Bronchial epithelial cell (primary cell): ENCODE measurements around the gene PPP6R3. TPM values are rescaled to one million over a fixed set of nuclear protein-coding genes. Genes with fewer than 3 reads are reported as not detected.

Experiments used
- DNase-seq: peaks from one replicate; pipeline ENCODE4 v3.0.0-alpha.2; 2010; ENCODE audit warnings: low read depth
- FAIRE-seq: peaks from 2 replicates; lab custom pipeline; 2011; peaks lifted over from hg19 to GRCh38; lab: Jason Lieb, UNC
- H3K27me3 ChIP-seq: 2 replicates; pipeline ENCODE4 v1.5.1; 2011; ENCODE audit warnings: low read length; ENCODE audit not compliant: control insufficient read depth, insufficient read depth
- H3K36me3 ChIP-seq: 2 replicates; pipeline ENCODE4 v1.5.1; 2011; ENCODE audit warnings: low read length; ENCODE audit not compliant: control insufficient read depth, insufficient read depth
- H3K4me3 ChIP-seq: 2 replicates; pipeline ENCODE4 v1.5.1; 2011; ENCODE audit warnings: mild to moderate bottlenecking, low read depth, low read length, control low read depth
- total RNA-seq: library from RNA; depleted of rRNA; stranded (reverse); fragments of >200 nt; gene quantifications from 2 replicates; pipeline ENCODE4 v1.2.1, GENCODE V29; 2014
- TF ChIP-seq, protein P1 (sequence below): IDR thresholded peaks from 2 replicates; pipeline ENCODE4 v1.5.1; 2011; ENCODE audit warnings: mild to moderate bottlenecking, moderate library complexity, low read length, control low read depth, inconsistent platforms; ENCODE audit not compliant: insufficient read depth, severe bottlenecking

Gene PPP6R3
- total RNA-seq, 1 donor from 2014 or later: 93.5 TPM

DNA sequence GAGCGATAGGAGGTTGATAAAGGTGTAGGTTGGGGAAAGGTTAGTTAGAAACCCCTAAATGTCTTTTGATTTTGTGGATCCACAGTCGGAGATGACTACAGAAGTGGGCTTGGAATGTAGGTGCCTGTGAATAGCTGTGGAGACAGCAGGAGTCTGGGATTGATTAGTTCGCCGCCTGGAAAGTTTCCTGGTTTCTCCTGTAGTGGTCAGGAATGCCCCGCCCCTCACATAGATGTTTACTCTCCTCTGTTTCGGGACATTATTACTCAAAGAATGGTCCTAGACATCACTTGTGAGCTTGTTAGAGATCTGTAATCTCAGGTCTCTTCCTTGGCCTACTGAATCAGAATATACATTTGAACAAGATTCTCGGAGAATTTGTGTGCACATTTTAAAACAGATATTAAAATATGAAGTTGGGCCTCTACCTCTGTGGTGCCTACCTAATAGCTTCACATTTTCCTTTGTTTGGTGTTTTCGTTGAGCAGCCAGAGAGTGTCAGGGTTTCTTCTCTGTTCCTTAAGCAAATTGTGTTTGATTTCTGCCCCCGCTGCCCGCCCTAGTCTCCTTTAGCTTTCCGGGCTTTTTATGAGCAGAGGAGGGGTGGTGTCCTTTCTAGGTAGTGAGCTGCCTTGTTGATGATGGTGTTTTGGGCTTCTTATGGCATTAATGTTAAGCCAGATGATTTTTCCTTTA lies 89.4 kb downstream of the PPP6R3 start:
- no peak for DNase-seq
- Histone ChIP-seq H3K27me3 (no peaks in the 10 kb centered on the region), H3K4me3 (no peak overlapping the region), H3K36me3 (peaks cover 2% of the 10 kb centered on the region)
- FAIRE-seq: no peak
- TF ChIP-seq, protein P1, sequence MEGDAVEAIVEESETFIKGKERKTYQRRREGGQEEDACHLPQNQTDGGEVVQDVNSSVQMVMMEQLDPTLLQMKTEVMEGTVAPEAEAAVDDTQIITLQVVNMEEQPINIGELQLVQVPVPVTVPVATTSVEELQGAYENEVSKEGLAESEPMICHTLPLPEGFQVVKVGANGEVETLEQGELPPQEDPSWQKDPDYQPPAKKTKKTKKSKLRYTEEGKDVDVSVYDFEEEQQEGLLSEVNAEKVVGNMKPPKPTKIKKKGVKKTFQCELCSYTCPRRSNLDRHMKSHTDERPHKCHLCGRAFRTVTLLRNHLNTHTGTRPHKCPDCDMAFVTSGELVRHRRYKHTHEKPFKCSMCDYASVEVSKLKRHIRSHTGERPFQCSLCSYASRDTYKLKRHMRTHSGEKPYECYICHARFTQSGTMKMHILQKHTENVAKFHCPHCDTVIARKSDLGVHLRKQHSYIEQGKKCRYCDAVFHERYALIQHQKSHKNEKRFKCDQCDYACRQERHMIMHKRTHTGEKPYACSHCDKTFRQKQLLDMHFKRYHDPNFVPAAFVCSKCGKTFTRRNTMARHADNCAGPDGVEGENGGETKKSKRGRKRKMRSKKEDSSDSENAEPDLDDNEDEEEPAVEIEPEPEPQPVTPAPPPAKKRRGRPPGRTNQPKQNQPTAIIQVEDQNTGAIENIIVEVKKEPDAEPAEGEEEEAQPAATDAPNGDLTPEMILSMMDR: no peak

- FAIRE-seq (no peak), DNase-seq (no peak)
- TF ChIP-seq, protein P1: no peak
- Histone ChIP-seq H3K4me3 (no peak overlapping the region), H3K36me3 (peaks cover 2% of the 10 kb centered on the region), H3K27me3 (no peaks in the 10 kb centered on the region)
Measured at GRCh38 chr11:68550485-68550817, 89.9 kb downstream of the PPP6R3 start.

GRCh38 chr11:68551223-68551622 lies 90.7 kb downstream of the PPP6R3 start:
- TF ChIP-seq, protein P1: no peak
- H3K36me3 ChIP-seq: peaks cover 2% of the 10 kb centered on the region
- DNase-seq (no peak), FAIRE-seq (no peak)
- no peaks in the 10 kb centered on the region for H3K27me3 ChIP-seq
- H3K4me3 ChIP-seq: no peak overlapping the region

DNA sequence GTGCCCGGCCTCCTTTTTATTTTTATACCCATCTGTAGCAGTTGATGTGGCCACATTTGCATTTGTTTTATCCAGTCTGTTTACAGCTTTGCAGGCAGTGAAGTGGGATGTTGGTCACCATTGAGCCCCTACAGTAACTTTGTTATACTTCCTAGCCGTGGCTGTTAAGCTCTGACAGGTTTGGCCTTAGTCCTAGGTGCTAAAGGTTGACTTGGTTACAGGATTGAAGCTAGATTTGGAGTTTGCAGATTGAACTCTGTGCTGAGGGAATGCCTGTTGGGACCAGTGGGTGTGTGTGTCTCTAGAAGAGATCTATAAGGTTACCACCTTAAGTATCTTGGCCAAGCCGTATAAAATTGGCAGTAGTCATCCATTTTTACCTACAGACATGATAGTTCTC lies 91.2 kb downstream of the PPP6R3 start:
- Histone ChIP-seq H3K27me3 (no peaks in the 10 kb centered on the region), H3K36me3 (peaks cover 2% of the 10 kb centered on the region), H3K4me3 (no peak overlapping the region)
- TF ChIP-seq, protein P1: no peak
- FAIRE-seq: no peak
- DNase-seq: no peak

DNA sequence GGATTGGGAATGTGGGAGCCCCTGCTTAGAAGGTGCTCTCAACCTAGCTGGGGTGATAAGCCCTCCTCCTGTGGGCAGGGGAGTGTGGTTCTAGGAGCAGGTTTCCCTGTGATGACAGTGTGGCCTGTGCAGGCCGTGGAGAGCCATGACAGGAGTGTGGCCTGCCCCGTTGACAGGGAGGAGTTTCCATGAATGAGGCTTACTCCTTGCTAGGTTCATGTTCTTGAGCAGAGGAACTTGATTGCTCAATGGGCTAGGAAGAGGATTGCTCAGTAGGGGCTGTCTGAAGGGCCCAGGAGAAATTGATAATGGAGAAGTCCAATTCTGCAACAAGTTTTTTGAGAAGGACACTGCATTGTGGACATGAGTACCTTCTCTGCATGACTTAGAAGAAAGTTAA lies 92.0 kb downstream of the PPP6R3 start:
- no peak for DNase-seq
- TF ChIP-seq, protein P1: no peak
- no peak for FAIRE-seq
- Histone ChIP-seq H3K27me3 (no peaks in the 10 kb centered on the region), H3K36me3 (peaks cover 2% of the 10 kb centered on the region), H3K4me3 (no peak overlapping the region)

GRCh38 chr11:68560216-68560615 lies 99.7 kb downstream of the PPP6R3 start:
- H3K4me3 ChIP-seq: no peak overlapping the region
- TF ChIP-seq, protein P1: no peak
- DNase-seq: no peak
- peaks cover 7% of the 10 kb centered on the region for H3K36me3 ChIP-seq
- no peaks in the 10 kb centered on the region for H3K27me3 ChIP-seq
- no peak for FAIRE-seq
